LNCaP clone FGC (cell line): ENCODE data around the gene PPP2R1B.

Source experiments
- DNase-seq: peaks from one replicate; pipeline ENCODE4 v3.0.0-alpha.2; 2011; ENCODE audit warnings: low read depth
- H3K4me3 ChIP-seq: 2 replicates; pipeline ENCODE4 v1.5.1; 2011; ENCODE audit warnings: mild to moderate bottlenecking, low read depth, low read length, control low read depth
- TF ChIP-seq, protein P1 (sequence below): IDR thresholded peaks from 2 replicates; pipeline ENCODE4 v1.5.1; 2012; ENCODE audit warnings: mild to moderate bottlenecking; ENCODE audit not compliant: control insufficient read depth, insufficient read depth; ENCODE audit errors: extremely low read depth

Gene PPP2R1B

DNA sequence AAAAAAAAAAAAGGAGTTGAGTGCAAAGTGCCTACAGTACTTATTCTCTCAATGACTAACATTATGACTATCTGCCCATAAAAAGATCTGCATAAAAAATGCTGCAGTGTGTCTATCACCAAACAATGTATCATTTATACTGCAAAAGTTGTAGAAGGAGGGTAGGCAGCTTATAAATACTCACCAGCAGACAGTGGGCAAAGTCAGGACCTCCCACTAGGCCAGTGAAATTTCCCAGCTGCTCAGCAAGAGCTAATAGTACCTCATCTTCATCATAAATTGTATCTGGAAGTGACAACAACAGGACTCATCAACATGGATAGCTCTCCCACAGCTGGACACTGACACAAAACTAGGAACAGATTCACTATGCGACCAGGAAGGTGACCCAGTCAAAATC, 1.6 kb downstream of the PPP2R1B start:
- DNase-seq: no peak
- peak overlapping the region; percentile 90 for H3K4me3 ChIP-seq
- TF ChIP-seq, protein P1, sequence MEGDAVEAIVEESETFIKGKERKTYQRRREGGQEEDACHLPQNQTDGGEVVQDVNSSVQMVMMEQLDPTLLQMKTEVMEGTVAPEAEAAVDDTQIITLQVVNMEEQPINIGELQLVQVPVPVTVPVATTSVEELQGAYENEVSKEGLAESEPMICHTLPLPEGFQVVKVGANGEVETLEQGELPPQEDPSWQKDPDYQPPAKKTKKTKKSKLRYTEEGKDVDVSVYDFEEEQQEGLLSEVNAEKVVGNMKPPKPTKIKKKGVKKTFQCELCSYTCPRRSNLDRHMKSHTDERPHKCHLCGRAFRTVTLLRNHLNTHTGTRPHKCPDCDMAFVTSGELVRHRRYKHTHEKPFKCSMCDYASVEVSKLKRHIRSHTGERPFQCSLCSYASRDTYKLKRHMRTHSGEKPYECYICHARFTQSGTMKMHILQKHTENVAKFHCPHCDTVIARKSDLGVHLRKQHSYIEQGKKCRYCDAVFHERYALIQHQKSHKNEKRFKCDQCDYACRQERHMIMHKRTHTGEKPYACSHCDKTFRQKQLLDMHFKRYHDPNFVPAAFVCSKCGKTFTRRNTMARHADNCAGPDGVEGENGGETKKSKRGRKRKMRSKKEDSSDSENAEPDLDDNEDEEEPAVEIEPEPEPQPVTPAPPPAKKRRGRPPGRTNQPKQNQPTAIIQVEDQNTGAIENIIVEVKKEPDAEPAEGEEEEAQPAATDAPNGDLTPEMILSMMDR: no peak

DNA sequence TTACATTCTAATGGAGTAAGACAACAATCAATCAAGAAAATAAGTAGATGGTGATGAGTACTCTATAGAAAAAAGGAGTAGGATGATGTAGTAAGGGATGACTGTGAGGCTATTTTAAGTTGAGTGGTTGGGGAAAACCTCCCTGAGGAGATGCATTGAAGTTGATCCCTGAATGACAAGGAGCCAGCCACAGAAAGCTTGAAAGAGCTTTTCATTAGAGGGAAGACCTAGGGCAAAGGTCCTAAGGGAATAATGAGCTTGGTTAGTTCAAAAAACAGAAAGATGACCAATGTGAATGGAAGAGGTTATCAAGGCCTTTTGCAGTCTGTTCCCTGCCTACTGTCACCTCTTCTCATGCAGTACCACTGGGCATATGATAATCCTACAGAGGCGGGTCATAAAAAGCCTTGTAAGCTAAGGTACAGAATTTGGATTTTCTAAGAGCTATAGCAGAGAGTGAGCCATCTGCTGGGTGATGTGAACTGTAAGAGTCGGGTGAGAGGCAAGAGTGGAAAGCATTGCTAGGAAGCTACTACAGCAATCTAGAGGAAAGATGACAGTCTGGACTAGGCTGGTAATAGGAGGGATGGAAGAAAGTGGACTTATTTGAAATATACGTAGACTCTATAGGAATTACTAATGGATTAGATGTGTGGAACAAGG, 3.1 kb downstream of the PPP2R1B start:
- TF ChIP-seq, protein P1: no peak
- no peak for DNase-seq
- no peak overlapping the region for H3K4me3 ChIP-seq

DNA sequence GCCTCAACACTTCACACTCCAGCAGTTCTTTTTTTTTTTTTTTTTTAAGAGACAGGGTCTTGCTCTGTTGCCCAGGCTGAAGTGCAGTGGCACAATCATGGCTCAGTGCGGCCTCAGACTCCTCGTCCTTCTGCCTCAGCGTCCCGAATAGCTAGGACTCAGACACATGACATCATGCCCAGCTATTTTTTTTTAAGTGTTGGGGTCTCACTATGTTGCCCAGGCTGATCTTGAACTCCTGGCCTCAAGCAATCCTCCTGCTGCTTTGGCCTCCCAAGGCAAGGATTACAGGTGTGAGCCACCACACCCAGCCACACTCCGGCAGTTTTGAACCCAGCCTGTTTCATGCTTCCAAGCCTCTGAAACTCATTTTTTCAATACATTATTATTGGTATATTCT, 3.7 kb downstream of the PPP2R1B start:
- DNase-seq: no peak
- no peak overlapping the region for H3K4me3 ChIP-seq
- TF ChIP-seq, protein P1: no peak

DNA sequence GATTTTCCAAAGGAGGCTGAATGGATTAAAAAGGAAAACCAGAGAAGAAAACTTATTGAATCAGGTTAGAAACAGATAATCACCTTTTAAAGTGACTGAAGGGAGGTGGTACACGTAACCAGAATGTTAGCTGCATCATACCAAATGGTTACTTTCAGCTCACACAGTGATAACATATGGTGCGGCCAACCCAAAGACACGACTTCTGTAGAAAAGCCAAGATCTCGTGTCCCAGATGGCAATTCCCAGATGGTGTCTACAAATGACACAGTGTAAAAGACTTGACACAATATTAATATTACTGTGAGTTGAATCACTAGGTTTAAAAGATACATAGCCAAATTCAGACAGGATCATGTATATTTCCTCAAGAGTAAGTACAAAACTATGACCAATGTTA, 5.2 kb downstream of the PPP2R1B start:
- DNase-seq: no peak
- no peak overlapping the region for H3K4me3 ChIP-seq
- TF ChIP-seq, protein P1: no peak

DNA sequence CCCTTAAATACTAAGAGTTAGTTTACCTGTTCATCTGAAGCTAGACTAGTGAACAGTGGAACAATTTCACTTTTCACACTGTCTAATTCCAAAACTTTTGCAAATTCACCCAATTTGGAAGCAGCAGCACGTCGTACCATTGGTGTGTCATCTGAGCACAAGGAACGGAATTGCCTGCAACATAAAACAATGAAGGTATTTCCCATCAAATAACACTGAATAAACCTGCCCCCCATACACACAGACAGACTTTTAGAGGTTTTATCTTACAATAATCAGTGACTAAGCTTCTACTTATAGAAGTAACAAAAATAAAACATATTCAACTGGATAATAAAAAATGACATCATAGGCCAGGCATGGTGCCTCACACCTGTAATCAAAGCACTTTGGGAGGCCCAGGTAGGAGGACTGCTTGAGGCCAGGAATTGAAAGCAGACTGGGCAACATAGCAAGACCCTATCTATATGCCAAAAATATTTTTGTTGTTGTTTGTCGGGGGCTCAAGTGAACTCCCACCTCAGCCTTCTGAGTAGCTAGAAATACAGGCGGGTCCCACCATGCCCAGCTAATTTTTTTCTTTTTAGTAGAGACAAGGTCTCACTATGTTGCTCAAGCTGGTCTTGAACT, 6.3 kb downstream of the PPP2R1B start:
- H3K4me3 ChIP-seq: no peak overlapping the region
- no peak for DNase-seq
- TF ChIP-seq, protein P1: no peak

DNA sequence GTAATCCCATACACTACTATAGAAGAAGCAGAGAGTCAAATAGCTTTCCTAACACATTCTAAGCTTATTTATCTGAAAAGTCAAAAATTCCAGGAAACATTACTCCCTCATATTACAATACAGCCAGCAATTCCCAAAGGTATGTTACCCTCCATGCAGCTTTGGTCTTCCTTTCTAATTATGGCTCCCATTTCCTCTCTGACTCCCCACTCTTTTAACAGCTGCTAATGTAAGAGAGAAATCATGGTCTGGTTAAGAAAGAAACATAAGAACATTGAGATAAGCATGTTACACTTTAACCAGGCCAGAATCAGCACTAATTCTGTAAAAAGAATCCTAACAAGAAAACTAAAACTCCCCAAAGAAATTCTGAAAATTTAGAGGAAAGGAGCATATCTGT, 6.8 kb downstream of the PPP2R1B start:
- DNase-seq: no peak
- no peak overlapping the region for H3K4me3 ChIP-seq
- TF ChIP-seq, protein P1: no peak

DNA sequence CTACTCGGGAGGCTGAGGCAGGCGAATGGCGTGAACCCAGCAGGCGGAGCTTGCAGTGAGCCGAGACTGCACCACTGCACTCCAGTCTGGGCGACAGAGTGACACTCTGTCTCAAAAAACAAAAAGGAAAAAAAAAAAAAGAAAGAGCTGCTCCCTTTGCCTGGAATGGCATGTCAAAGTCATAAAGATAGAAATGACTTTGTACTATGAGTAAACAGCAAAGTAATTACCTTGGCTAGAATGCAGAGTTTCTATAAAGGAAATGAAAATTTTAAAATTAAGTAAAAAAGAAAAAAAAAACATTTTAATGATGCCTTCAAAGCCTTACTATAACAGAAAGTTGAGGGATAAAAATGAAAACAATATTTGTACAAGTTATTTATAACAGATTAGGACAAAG, 10.1 kb downstream of the PPP2R1B start:
- no peak overlapping the region for H3K4me3 ChIP-seq
- no peak for DNase-seq
- TF ChIP-seq, protein P1: no peak
